ENCODE data around the gene UTF1. TPM values are rescaled to one million over a fixed set of nuclear protein-coding genes. Genes with fewer than 3 reads are reported as not detected.
"Not testable (repeated sequence)": the region's sequence is repeated elsewhere in the genome, so short reads cannot be mapped to it uniquely, and the experiment has no call there.

UTF1 gene
- total RNA-seq, 1 donor from 2014 or later, result not detected

- DNase-seq (ENCODE audit: low spot score), result no peak
Observed at GRCh38 chr10:133207627-133208026, 22.4 kb upstream of the UTF1 start.

- DNase-seq (ENCODE audit: low spot score), result no peak
Observed at GRCh38 chr10:133208466-133208865, 21.6 kb upstream of the UTF1 start.

GRCh38 chr10:133209117-133209516 lies 20.9 kb upstream of the UTF1 start:
- no peak for DNase-seq (ENCODE audit: low spot score)

- no peak for DNase-seq (ENCODE audit: low spot score)
Observed at GRCh38 chr10:133209641-133210040, 20.4 kb upstream of the UTF1 start.

GRCh38 chr10:133210398-133211140 lies 19.4 kb upstream of the UTF1 start:
- DNase-seq (ENCODE audit: low spot score), result no peak

- no peak for DNase-seq (ENCODE audit: low spot score)
Observed at GRCh38 chr10:133211141-133211830, 18.7 kb upstream of the UTF1 start.

GRCh38 chr10:133211959-133212852 lies 17.8 kb upstream of the UTF1 start:
- no peak for DNase-seq (ENCODE audit: low spot score)

GRCh38 chr10:133212853-133213494 lies 17.0 kb upstream of the UTF1 start:
- no peak for DNase-seq (ENCODE audit: low spot score)

- no peak for DNase-seq (ENCODE audit: low spot score)
Observed at GRCh38 chr10:133213641-133214467, 16.2 kb upstream of the UTF1 start.

GRCh38 chr10:133214468-133215410 lies 15.3 kb upstream of the UTF1 start:
- no peak for DNase-seq (ENCODE audit: low spot score)

- no peak for DNase-seq (ENCODE audit: low spot score)
Observed at GRCh38 chr10:133215586-133215985, 14.4 kb upstream of the UTF1 start.

- no peak for DNase-seq (ENCODE audit: low spot score)
Observed at GRCh38 chr10:133216776-133217175, 13.2 kb upstream of the UTF1 start.

GRCh38 chr10:133217800-133218589 lies 12.0 kb upstream of the UTF1 start:
- DNase-seq (ENCODE audit: low spot score), result no peak

GRCh38 chr10:133218891-133219290 lies 11.1 kb upstream of the UTF1 start:
- DNase-seq (ENCODE audit: low spot score), result no peak

- no peak for DNase-seq (ENCODE audit: low spot score)
Observed at GRCh38 chr10:133219782-133220181, 10.2 kb upstream of the UTF1 start.

GRCh38 chr10:133221331-133221730 lies 8.7 kb upstream of the UTF1 start:
- DNase-seq (ENCODE audit: low spot score), result no peak

GRCh38 chr10:133221756-133222155 lies 8.3 kb upstream of the UTF1 start:
- not testable (repeated sequence) for DNase-seq (ENCODE audit: low spot score)

- DNase-seq (ENCODE audit: low spot score), result no peak
Observed at GRCh38 chr10:133224076-133224475, 5.9 kb upstream of the UTF1 start.

Data from mesenteric fat pad (tissue), 1 donor.